Measurements from ENCODE around the gene UBR3.
"Not testable (repeated sequence)": the region's sequence is repeated elsewhere in the genome, so short reads cannot be mapped to it uniquely, and the experiment has no call there.

The UBR3 gene

GRCh38 chr2:170098626-170099312, 271.5 kb downstream of the UBR3 start:
- no peak for DNase-seq (ENCODE audit: insufficient read length, low spot score)
- TF ChIP-seq TAF1 (IDR thresholded peaks at IDR 0.05; ENCODE audit: low read depth, low read length) (no peak), SPI1 (IDR thresholded peaks at IDR 0.05; ENCODE audit: low read depth, low read length) (peak; percentile 89), POU2F2 (IDR thresholded peaks at IDR 0.05; ENCODE audit: low read depth, low read length) (no peak), POLR2AphosphoS5 (IDR thresholded peaks at IDR 0.05; ENCODE audit: low read depth, low read length) (no peak)

GRCh38 chr2:170101789-170102188, 274.5 kb downstream of the UBR3 start:
- no peak for TF ChIP-seq POLR2A (IDR thresholded peaks at IDR 0.05; ENCODE audit: low read depth, low read length)
- TF ChIP-seq POLR2AphosphoS5 (IDR thresholded peaks at IDR 0.05; ENCODE audit: low read depth, low read length), result no peak
- TF ChIP-seq SPI1 (IDR thresholded peaks at IDR 0.05; ENCODE audit: low read depth, low read length), result no peak
- no peak for TF ChIP-seq POU2F2 (IDR thresholded peaks at IDR 0.05; ENCODE audit: low read depth, low read length)
- DNase-seq (ENCODE audit: insufficient read length, low spot score) (no peak), FAIRE-seq (no peak)

More at GRCh38 chr2:170098626-170099312, 271.5 kb downstream of the UBR3 start:
- no peak for FAIRE-seq

GRCh38 chr2:170106102-170106840, 279.0 kb downstream of the UBR3 start:
- FAIRE-seq, result no peak
- no peak for TF ChIP-seq TAF1 (IDR thresholded peaks at IDR 0.05; ENCODE audit: low read depth, low read length)
- TF ChIP-seq PAX5 (IDR thresholded peaks at IDR 0.05; ENCODE audit: insufficient read depth, low read length, severe bottlenecking), result no peak
- no peak for TF ChIP-seq POU2F2 (IDR thresholded peaks at IDR 0.05; ENCODE audit: low read depth, low read length)
- no peak for TF ChIP-seq POLR2A (IDR thresholded peaks at IDR 0.05; ENCODE audit: low read depth, low read length)
- no peak for TF ChIP-seq POLR2AphosphoS5 (IDR thresholded peaks at IDR 0.05; ENCODE audit: low read depth, low read length)
- no peak for TF ChIP-seq SPI1 (IDR thresholded peaks at IDR 0.05; ENCODE audit: low read depth, low read length)
- no peak for DNase-seq (ENCODE audit: insufficient read length, low spot score)

GRCh38 chr2:170113168-170113894, 286.1 kb downstream of the UBR3 start:
- TF ChIP-seq SPI1 (IDR thresholded peaks at IDR 0.05; ENCODE audit: low read depth, low read length) (no peak), TAF1 (IDR thresholded peaks at IDR 0.05; ENCODE audit: low read depth, low read length) (no peak), POLR2AphosphoS5 (IDR thresholded peaks at IDR 0.05; ENCODE audit: low read depth, low read length) (no peak), POU2F2 (IDR thresholded peaks at IDR 0.05; ENCODE audit: low read depth, low read length) (no peak), POLR2A (IDR thresholded peaks at IDR 0.05; ENCODE audit: low read depth, low read length) (no peak), PAX5 (IDR thresholded peaks at IDR 0.05; ENCODE audit: insufficient read depth, low read length, severe bottlenecking) (no peak)
- FAIRE-seq, result no peak
- no peak for DNase-seq (ENCODE audit: insufficient read length, low spot score)

- TF ChIP-seq PAX5 (IDR thresholded peaks at IDR 0.05; ENCODE audit: insufficient read depth, low read length, severe bottlenecking) (no peak), POLR2AphosphoS5 (IDR thresholded peaks at IDR 0.05; ENCODE audit: low read depth, low read length) (no peak), POLR2A (IDR thresholded peaks at IDR 0.05; ENCODE audit: low read depth, low read length) (no peak), POU2F2 (IDR thresholded peaks at IDR 0.05; ENCODE audit: low read depth, low read length) (no peak), TAF1 (IDR thresholded peaks at IDR 0.05; ENCODE audit: low read depth, low read length) (no peak), SPI1 (IDR thresholded peaks at IDR 0.05; ENCODE audit: low read depth, low read length) (no peak)
- FAIRE-seq (no peak), DNase-seq (ENCODE audit: insufficient read length, low spot score) (no peak)
Measured at GRCh38 chr2:170115501-170116229, 288.4 kb downstream of the UBR3 start.

- TF ChIP-seq POLR2AphosphoS5 (IDR thresholded peaks at IDR 0.05; ENCODE audit: low read depth, low read length) (no peak), SPI1 (IDR thresholded peaks at IDR 0.05; ENCODE audit: low read depth, low read length) (no peak), POU2F2 (IDR thresholded peaks at IDR 0.05; ENCODE audit: low read depth, low read length) (no peak), PAX5 (IDR thresholded peaks at IDR 0.05; ENCODE audit: insufficient read depth, low read length, severe bottlenecking) (no peak), TAF1 (IDR thresholded peaks at IDR 0.05; ENCODE audit: low read depth, low read length) (no peak), POLR2A (IDR thresholded peaks at IDR 0.05; ENCODE audit: low read depth, low read length) (no peak)
- no peak for DNase-seq (ENCODE audit: insufficient read length, low spot score)
Measured at GRCh38 chr2:170118641-170119040, 291.4 kb downstream of the UBR3 start.

GRCh38 chr2:170119326-170119725, 292.1 kb downstream of the UBR3 start:
- FAIRE-seq; DNase-seq (ENCODE audit: insufficient read length, low spot score): not testable (repeated sequence)

More at GRCh38 chr2:170118641-170119040, 291.4 kb downstream of the UBR3 start:
- FAIRE-seq, result no peak

- FAIRE-seq (no peak), DNase-seq (ENCODE audit: insufficient read length, low spot score) (no peak)
- TF ChIP-seq TAF1 (IDR thresholded peaks at IDR 0.05; ENCODE audit: low read depth, low read length), result no peak
- TF ChIP-seq PAX5 (IDR thresholded peaks at IDR 0.05; ENCODE audit: insufficient read depth, low read length, severe bottlenecking), result no peak
- no peak for TF ChIP-seq POLR2A (IDR thresholded peaks at IDR 0.05; ENCODE audit: low read depth, low read length)
- no peak for TF ChIP-seq SPI1 (IDR thresholded peaks at IDR 0.05; ENCODE audit: low read depth, low read length)
- TF ChIP-seq POLR2AphosphoS5 (IDR thresholded peaks at IDR 0.05; ENCODE audit: low read depth, low read length), result no peak
- no peak for TF ChIP-seq POU2F2 (IDR thresholded peaks at IDR 0.05; ENCODE audit: low read depth, low read length)
Measured at GRCh38 chr2:170121689-170122088, 294.4 kb downstream of the UBR3 start.

All from GM12891 (cell line).